Activated naive CD4-positive, alpha-beta T cell treated with anti-CD3 and anti-CD28 coated beads, Interleukin-2, amount 50 U/mL, for 72 hours (primary cell): ENCODE data around the gene SLAMF8. TPM values are rescaled to one million over a fixed set of nuclear protein-coding genes. Genes with fewer than 3 reads are reported as not detected.

Experiments
- ATAC-seq, 2 donors: fragments of 150-1000 bp; cut with Tn5 transposase; 2 replicates each; pipeline ENCODE4 v1.10.0; 2021; ENCODE audit warnings: mild to moderate bottlenecking in 2 of 2, moderate library complexity in 2 of 2
- DNase-seq, 2 donors: peaks; one replicate each; pipeline ENCODE4 v3.0.0; 2021 to 2022; ENCODE audit warnings: low spot score in 2 of 2
- H3K27ac Mint-ChIP-seq, 2 donors: one replicate each; pipeline ENCODE4 v1.8.0; 2022; ENCODE audit warnings: mild to moderate bottlenecking in 2 of 2, mixed read lengths in 2 of 2
- H3K36me3 Mint-ChIP-seq, 2 donors: one replicate each; pipeline ENCODE4 v1.8.0; 2022; ENCODE audit warnings: mixed read lengths in 2 of 2
- H3K9me3 Mint-ChIP-seq, 2 donors: one replicate each; pipeline ENCODE4 v1.8.0; 2022; ENCODE audit warnings: mixed read lengths in 2 of 2
- total RNA-seq, 2 donors: library from RNA; stranded (reverse); gene quantifications; one replicate each; pipeline ENCODE4 v1.2.3, GENCODE V29; 2022

The SLAMF8 gene
- total RNA-seq, 2 donors from 2014 or later = 0.21 TPM; not detected in 1

DNA sequence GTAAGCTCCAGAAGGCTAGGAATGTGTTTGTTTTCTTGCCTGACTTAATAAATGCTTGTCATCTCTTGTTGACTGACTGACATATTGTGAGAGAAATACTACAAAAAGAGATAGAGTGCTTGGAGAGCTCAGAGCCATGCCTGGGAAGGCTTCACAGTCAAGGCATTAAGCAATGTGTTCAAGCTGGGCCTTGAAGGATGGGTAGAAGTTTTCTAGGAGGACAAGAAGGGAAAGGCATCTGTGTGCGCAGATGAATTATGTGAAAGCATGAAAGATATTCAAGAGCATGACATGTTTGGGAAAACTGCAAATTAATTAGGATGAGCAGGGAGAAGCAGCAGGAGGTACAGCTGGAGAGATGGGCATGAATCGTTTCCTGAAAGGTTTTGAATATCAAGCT is 5.6 kb downstream of the SLAMF8 start:
- Mint-ChIP-seq H3K27ac (no peak overlapping the region), H3K36me3 (no peaks in the 10 kb centered on the region), H3K9me3 (no peaks in the 10 kb centered on the region)
- DNase-seq (no peak), ATAC-seq (no peak)

DNA sequence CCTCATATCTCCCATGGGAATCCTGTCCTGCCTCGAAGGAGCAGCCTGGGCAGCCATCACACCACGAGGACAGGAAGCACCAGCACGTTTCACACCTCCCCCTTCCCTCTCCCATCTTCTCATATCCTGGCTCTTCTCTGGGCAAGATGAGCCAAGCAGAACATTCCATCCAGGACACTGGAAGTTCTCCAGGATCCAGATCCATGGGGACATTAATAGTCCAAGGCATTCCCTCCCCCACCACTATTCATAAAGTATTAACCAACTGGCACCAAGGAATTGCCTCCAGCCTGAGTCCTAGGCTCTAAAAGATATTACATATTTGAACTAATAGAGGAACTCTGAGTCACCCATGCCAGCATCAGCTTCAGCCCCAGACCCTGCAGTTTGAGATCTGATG is 8.7 kb downstream of the SLAMF8 start:
- ATAC-seq (no peak), DNase-seq (no peak)
- Mint-ChIP-seq H3K27ac (no peak overlapping the region), H3K9me3 (no peaks in the 10 kb centered on the region), H3K36me3 (no peaks in the 10 kb centered on the region)

DNA sequence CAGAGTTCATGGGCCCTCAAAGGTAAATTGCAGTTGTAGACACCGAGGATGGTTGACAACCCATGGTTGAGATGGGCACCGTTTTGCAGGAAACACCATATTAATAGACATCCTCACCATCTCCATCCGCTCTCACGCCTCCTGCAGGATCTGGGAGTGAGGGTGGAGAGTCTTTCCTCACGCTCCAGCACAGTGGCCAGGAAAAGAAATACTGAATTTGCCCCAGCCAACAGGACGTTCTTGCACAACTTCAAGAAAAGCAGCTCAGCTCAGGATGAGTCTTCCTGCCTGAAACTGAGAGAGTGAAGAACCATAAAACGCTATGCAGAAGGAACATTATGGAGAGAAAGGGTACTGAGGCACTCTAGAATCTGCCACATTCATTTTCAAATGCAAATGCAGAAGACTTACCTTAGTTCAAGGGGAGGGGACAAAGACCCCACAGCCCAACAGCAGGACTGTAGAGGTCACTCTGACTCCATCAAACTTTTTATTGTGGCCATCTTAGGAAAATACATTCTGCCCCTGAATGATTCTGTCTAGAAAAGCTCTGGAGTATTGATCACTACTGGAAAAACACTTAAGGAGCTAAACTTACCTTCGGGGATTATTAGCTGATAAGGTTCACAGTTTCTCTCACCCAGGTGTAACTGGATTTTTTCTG is 9.3 kb downstream of the SLAMF8 start:
- no peak for DNase-seq
- ATAC-seq = no peak
- no peaks in the 10 kb centered on the region for H3K36me3 Mint-ChIP-seq
- no peak overlapping the region for H3K27ac Mint-ChIP-seq
- no peaks in the 10 kb centered on the region for H3K9me3 Mint-ChIP-seq

DNA sequence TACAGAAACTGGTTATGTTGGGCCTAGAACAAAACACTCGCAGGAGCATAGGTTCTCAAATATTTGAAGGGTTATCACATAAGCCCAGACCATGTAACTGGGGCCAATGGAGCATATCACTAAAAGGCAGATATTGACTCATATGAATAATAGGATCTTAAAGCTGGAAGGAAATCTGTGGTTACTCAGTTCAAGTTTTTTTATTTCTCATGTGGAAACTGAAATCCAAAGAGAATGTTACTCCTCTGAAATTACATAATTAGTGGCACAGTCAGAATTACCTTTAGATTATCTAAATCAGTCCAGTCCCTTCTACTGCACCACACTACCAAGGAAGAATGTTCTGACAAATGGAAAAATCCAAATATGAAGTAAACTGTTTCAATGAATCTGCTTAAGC is 12.0 kb downstream of the SLAMF8 start:
- ATAC-seq = peak; percentile 53 to 70
- no peak overlapping the region for H3K27ac Mint-ChIP-seq
- no peaks in the 10 kb centered on the region for H3K36me3 Mint-ChIP-seq
- no peak for DNase-seq
- H3K9me3 Mint-ChIP-seq = no peaks in the 10 kb centered on the region

DNA sequence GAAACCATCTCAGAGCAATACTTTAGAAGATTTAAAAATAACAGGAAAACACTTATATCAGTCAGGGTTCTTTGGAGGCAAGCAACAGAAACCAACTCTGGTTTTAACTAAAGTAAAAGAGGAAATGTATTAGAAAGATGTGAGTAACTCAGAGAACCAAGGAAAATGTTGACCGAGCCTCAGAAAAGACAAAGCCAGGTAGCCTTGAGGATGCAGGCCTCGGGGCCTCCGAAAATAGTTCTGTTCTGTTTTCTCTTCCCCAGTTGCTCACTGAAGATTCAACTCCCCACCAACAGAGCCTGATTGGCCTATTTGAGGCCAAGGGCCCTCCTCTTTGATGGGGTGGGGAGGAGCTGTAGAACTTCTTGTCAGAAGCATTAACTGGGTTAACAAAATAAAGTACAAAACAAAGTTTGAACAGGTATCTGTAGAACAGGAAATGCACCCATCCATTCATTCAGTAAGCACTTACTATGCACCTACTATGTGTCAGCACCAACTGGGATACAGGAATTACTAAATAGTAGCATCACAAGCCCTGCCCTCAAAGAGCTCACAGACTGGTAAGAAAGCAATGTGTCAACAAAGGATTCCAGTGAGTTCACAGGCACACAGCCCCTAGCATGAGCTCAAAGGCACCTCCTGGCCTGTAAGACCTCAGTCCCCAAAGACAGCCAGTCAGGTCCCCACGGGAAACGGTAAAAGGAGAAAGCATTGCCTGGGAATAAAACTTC is 12.6 kb downstream of the SLAMF8 start:
- no peaks in the 10 kb centered on the region for H3K9me3 Mint-ChIP-seq
- no peaks in the 10 kb centered on the region for H3K36me3 Mint-ChIP-seq
- H3K27ac Mint-ChIP-seq = peak overlapping the region in 1 of 2 donors; percentile 57
- no peak for DNase-seq
- peak; percentile 45 to 70 for ATAC-seq

DNA sequence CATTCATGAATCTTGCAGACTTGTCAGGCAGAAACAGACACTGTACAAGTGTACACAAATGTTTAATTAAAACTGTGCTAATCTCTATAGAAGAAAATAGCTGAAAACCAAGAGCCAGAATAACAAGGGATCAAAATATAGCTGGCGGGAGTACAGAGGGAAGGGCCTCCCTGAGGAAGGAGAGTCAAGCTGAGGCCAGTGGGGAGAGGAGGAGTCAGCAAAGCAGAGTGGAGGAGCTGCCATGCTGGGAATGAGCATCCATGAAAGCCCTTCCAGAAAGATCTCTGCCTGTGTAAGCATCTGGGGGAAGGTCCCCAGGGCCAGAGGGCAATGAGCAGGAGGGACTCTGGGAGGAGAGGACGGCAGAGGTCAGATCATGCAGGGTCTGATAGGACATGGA is 15.1 kb downstream of the SLAMF8 start:
- no peaks in the 10 kb centered on the region for H3K9me3 Mint-ChIP-seq
- DNase-seq = no peak
- H3K27ac Mint-ChIP-seq = peak overlapping the region in 1 of 2 donors; percentile 15
- no peak for ATAC-seq
- no peaks in the 10 kb centered on the region for H3K36me3 Mint-ChIP-seq

DNA sequence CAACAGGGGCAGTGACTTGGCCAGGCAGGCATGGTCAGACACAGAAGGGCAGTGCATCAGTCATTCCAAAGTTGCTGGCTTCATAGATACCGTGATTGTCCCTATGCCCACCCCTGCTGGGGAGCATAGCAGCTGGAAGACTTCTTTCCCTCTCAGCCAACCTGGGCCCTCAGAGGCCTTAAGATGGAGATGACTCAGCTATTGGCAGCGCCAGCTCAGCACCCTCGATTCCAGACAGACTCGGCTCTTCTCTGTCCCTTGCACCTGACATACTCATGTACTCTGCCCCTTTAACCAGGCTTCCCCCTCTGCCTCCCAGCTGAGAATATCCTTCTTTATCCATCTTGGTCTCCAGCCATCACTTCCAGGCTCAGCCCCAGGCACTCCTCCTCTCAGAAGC is 16.8 kb downstream of the SLAMF8 start:
- Mint-ChIP-seq H3K36me3 (no peaks in the 10 kb centered on the region), H3K9me3 (no peaks in the 10 kb centered on the region), H3K27ac (peak overlapping the region in 1 of 2 donors; percentile 13)
- DNase-seq (no peak), ATAC-seq (no peak)

DNA sequence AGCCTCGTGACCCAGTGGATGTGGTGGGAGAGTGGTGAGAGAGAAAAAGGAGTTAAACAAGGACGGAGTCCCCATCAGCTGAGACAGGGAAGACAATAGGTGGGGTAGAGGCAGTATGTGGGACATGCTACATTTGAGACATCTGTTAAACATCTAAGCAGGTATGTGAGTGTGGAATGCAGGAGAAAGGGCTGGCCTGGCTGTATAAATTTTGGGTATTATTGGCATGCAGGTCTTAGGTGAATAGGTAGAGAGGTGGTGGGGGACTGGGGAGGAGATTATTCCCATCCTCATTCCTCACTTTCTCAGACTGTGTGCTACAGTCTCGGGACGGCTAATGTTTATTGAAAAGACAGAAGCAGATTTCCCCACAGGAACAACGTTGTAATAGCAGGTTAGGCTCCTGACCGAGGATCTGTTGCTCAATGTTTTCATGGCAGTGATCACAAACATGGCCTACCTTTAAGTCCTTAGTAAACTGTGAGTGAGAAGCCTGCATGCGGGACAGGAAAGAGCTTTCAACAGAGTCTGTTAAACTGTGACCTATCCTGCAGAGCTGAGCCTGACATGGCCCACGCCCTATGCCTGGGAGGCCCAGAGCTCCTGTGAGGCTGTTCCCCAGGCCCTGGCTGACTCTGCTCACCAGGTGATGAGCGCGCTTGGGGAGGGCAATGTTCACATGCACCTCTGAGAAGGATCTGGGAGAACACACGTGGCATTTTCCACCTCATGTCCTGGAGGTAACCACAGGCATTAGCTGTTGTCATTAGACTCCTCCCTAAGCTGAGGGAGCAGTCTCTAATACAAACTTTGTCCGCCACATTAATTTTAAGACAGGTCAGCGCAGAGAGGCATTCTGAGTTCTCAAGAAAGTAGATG is 19.3 kb downstream of the SLAMF8 start:
- no peak for ATAC-seq
- no peak for DNase-seq
- peak overlapping the region in 1 of 2 donors; percentile 71 for H3K27ac Mint-ChIP-seq
- no peaks in the 10 kb centered on the region for H3K36me3 Mint-ChIP-seq
- H3K9me3 Mint-ChIP-seq = no peaks in the 10 kb centered on the region

DNA sequence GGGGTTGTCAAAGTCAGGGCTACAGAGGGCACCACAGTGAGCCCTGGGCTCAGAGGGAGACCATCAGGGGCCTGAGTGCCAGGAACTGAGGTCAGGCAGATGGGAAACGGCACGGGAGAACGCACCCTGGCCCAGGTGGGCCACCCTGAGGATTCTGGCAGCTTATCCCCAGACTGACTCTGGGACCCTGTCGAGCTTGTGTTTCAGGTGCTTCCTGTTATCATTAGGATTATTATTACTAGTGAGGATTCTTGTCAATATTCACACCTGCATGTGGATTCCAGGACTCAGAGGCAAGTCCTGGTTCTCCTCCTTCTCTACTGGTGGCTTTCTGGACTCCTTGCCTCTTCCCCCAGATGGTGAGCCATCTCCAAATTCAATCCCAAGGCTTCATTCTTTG is 20.6 kb downstream of the SLAMF8 start:
- Mint-ChIP-seq H3K27ac (no peak overlapping the region), H3K36me3 (no peaks in the 10 kb centered on the region), H3K9me3 (no peaks in the 10 kb centered on the region)
- DNase-seq (no peak), ATAC-seq (no peak)

DNA sequence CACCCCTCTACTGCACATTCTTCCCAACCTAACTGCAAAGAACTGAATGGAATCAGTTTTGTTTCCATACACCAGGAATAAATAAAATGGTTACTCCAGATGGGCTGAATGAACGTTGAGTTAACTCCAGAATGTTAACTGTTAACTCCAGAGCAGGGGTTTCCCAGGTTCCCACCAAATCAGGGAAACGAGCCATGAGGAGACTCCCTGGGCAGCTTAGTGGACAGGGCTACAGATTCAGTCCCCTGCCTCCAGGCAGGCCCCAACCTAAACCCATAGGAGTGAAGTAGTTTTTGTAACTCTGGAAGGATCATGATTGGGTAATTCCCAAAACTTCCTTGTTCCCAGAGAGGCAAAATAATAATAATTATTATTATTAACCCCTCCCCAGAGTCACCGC is 21.7 kb downstream of the SLAMF8 start:
- Mint-ChIP-seq H3K27ac (no peak overlapping the region), H3K36me3 (no peaks in the 10 kb centered on the region), H3K9me3 (no peaks in the 10 kb centered on the region)
- DNase-seq = no peak
- ATAC-seq = no peak

DNA sequence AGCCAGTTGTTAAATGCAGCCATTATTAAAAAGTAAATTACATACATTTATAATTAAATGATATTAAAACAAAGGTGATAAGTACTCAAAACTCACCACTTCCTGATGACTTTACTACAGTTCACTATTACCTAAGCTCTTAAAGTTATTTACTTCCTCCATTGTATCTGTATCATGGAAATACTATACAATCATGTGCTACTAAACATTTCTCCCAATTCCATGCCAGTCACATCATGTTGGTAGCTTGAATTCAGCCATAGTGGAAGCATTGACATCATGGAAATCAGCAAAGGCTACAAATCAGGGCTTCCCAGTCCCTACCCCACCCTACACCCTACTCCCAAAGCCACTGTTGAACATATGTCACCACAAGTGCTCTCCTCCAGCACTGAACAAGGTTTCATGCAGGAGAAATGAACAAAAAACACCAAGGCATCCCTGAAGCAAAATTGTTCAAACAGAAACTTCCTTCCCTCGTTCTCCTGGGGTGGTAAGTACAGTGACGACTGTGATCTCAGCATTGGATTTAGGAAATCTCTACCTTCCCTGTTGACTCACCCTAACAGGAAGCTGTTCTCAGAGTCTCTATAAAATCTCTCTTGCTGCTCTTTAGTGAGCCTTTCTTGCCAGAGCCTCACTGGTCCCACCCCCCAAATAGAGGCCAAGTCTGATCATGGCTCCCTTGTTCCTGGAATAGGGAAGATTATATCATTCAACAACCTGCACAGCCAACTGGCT is 23.1 kb downstream of the SLAMF8 start:
- H3K9me3 Mint-ChIP-seq = no peaks in the 10 kb centered on the region
- ATAC-seq = no peak

DNA sequence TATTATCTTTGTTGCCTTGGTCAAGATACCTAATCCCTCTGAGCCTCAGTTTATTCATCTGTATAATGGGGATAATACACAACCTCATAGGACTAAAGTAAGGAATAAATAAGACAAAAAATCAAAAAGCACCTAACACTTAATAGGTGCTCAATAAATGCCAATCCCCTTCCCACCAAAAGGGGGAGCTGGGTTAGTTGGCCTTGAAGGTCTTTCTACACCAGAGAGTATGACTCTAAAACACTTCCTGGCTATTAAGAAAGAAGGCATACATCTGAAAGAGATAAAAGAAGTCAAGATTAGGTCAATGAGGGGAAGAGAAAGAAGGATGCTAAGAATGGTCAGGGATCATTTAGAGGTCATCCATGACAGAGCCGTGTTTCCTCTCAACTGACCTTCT is 24.7 kb downstream of the SLAMF8 start:
- no peak for DNase-seq
- ATAC-seq = no peak
- H3K9me3 Mint-ChIP-seq = no peaks in the 10 kb centered on the region
- H3K27ac Mint-ChIP-seq = no peak overlapping the region
- H3K36me3 Mint-ChIP-seq = no peaks in the 10 kb centered on the region

More for the DNA sequence above, 23.1 kb downstream of the SLAMF8 start:
- H3K36me3 Mint-ChIP-seq = no peaks in the 10 kb centered on the region
- H3K27ac Mint-ChIP-seq = no peak overlapping the region
- DNase-seq = no peak

DNA sequence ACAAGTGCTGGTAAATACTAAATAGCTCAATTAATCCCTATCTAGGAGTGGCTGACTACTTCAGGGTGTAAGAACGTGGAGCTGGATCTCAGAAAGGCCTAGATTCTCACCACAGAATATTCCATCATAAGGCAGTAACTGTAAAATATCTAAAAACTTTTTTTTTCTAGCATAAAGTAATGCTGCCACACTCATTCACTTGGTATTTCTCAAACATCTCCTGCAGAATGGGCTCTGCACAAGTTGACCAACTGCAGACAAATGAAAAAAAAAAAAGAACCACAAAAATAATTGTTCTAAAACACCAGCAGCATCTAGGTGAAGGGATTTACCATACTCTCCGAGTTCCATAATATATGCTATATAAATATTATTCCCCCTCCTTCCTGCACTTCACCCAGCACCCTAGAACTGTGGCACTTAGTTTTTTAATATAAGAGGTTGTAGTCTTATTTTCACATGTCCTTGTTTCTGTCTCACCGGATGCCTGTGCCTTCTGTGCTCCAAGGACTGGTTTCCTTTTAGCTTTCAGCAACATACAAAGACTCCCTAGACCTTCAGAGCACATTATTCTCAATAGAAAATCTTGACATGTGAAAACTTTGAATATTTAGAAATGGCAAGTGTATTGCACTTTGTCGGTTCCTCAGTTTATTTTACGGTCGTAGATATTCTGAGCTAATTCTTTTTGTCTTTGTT is 26.9 kb downstream of the SLAMF8 start:
- H3K36me3 Mint-ChIP-seq = no peaks in the 10 kb centered on the region
- DNase-seq = no peak
- ATAC-seq = no peak
- H3K27ac Mint-ChIP-seq = peak overlapping the region in 1 of 2 donors; percentile 68
- no peaks in the 10 kb centered on the region for H3K9me3 Mint-ChIP-seq

DNA sequence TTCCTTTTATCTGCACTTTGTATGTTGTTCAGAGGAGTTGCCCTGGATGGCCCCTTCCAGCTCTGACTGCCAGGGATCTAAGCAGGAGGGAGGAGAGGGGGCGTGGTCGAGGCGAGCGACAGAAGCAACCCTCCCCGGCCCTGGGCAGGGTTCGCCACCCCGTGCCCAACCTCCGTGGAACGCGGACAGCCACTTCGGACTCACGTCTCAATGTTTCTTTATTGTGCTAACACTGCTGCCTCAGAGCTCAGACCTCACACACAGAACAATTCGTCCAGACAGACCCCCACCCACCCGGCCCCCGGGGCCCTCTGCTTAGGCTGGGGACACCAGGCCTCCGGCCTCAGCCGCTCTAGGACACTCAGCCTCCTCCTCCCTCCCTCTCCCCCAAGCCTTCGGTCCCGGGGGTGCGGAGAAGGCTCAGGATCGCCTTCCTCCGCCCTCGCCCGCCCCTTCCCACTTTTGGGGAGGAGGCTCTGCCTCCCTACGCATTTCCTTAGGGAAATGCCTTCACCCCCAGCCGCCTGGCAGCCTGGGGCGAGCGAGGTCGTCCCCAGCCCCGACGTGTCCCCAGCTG is 27.5 kb downstream of the SLAMF8 start:
- DNase-seq = peak in 1 of 2 donors; percentile 20
- peak; percentile 25 to 33 for ATAC-seq
- no peaks in the 10 kb centered on the region for H3K9me3 Mint-ChIP-seq
- peak overlapping the region in 1 of 2 donors; percentile 68 for H3K27ac Mint-ChIP-seq
- H3K36me3 Mint-ChIP-seq = no peaks in the 10 kb centered on the region

DNA sequence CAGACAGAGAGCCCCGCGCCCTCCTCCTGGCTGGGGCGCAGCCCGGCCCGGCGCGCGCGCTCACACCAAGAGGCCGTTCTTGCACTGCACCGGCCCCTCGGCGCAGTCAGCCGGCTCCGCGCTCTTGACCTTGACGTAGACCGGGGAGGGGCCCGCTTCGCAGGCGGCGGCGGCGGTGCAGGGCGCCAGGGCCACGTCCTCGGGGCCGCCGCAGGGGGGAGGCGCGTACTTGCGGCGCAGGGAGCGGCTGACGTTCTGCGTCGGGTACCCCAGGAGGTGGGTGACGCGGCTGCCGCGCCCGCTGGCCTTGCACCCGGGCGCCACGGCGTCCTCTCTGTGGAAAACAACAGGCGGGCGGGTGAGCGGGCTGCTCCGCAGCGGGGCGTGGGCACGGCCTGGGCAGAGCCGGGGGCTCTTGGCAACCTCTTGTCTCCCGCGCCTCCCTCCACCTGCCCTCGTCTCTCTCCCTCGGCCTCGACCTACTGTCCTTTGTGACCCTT is 28.1 kb downstream of the SLAMF8 start:
- no peaks in the 10 kb centered on the region for H3K36me3 Mint-ChIP-seq
- peak; percentile 65 to 75 for DNase-seq
- no peaks in the 10 kb centered on the region for H3K9me3 Mint-ChIP-seq
- peak; percentile 96 for ATAC-seq
- H3K27ac Mint-ChIP-seq = peak overlapping the region; percentile 79 to 81

DNA sequence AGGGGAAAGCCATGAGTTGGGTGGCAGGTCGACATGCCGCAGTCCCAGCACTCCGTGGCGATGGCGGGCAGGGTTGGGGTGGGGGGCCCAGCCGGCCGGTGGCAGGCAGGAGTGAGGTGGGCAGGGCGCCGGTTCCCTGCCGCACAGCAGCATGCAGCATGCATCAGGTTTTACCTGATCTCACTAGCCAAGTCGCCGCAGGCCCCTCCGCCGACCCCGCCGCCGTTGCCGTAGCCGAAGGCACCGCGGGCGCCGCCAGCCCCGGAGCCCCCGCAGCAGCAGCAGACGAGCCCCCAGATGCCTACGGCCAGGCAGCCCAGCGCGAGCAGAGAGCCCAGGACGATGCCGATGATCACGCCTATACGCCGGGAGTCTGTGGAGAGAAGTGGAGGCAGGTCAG is 29.0 kb downstream of the SLAMF8 start:
- H3K36me3 Mint-ChIP-seq = no peaks in the 10 kb centered on the region
- H3K9me3 Mint-ChIP-seq = no peaks in the 10 kb centered on the region
- no peak for DNase-seq
- peak overlapping the region in 1 of 2 donors; percentile 79 for H3K27ac Mint-ChIP-seq
- ATAC-seq = no peak
